ENCODE results near the gene PPEF1.
A peak's percentile ranks its signal among the peaks of the same experiment; 100 is the strongest.

PPEF1 gene

DNA sequence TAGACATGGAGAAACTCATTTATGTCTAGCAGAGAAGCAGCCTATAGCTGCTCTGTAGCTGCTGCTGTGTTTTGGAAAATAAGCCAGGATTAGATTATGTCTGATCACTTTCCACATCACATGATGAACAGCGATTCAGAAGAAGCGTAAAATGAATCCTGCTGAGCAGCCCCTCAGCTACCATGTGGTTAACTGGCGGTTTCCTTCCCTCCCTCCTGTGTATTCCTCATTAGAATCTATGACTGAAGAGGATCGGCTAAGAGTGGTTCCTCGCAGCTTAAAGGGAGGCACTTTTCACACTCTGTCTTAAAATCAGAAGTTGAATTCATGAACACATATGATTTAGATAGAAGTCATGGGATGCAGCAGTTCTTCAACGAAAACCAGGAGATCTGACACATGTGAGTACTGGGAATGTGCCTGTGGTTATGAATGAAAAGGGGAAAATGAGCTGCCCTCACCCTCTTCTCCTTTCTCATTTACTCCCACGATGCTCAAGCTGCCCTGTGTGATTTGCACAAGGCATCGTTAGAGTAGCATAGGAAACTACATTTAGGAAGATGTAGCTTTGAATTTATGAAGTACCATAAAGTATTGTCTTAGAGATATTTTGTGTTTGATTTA is at the start of gene PPEF1:
PPEF1 (plus strand) TSS at position 220 of the 624 bp plus-strand sequence; CDS start at position 356, 136 bp downstream.
- Mint-ChIP-seq H3K27ac (no peak within 1 kb of the TSS), H3K27me3 (peaks cover 6% of the 10 kb centered on the region), H3K9me3 (no peaks in the 10 kb centered on the region), H3K36me3 (ENCODE audit: low read depth) (no peaks in the 10 kb centered on the region), H3K4me1 (ENCODE audit: low read depth) (no peaks in the 10 kb centered on the region), H3K4me3 (no peak within 1 kb of the TSS)
- intact Hi-C loops (cut with micrococcal nuclease): no loop called here

GRCh38 chrX:18661273-18661672 is 46.2 kb upstream of the PPEF1 start:
- Mint-ChIP-seq H3K9me3 (no peaks in the 10 kb centered on the region), H3K4me1 (ENCODE audit: low read depth) (peaks cover 3% of the 10 kb centered on the region), H3K27me3 (no peaks in the 10 kb centered on the region), H3K27ac (no peak overlapping the region), H3K36me3 (ENCODE audit: low read depth) (no peaks in the 10 kb centered on the region), H3K4me3 (no peak overlapping the region)
- intact Hi-C loops (cut with micrococcal nuclease): no loop called here

DNA sequence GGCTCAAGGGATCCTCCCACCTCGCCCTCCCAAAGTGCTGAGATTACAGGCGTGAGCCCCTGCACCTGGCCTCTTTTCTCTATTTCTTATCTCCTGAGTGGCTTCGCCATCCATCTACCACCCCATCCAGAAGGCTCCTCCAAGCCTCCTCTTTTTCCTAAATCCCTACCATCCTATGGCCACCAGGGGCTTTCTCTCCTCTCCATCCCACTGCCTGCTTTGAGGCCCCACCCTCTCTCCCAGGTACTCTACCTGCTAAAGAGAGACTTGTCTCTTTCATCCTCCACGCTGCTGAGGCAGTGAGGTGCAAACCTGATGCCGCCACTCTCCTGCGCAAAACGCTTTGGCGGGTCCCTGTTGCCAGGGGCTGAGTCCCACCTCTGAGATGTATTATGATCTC is 42.5 kb upstream of the PPEF1 start:
- Mint-ChIP-seq H3K36me3 (ENCODE audit: low read depth) (no peaks in the 10 kb centered on the region), H3K4me1 (ENCODE audit: low read depth) (peaks cover 25% of the 10 kb centered on the region), H3K4me3 (no peak overlapping the region), H3K27me3 (no peaks in the 10 kb centered on the region), H3K27ac (no peak overlapping the region), H3K9me3 (no peaks in the 10 kb centered on the region)
- intact Hi-C loops (cut with micrococcal nuclease): no loop called here

- intact Hi-C loops (cut with micrococcal nuclease): no loop called here
- H3K9me3 Mint-ChIP-seq: no peaks in the 10 kb centered on the region
- peak overlapping the region; percentile 7 for H3K4me3 Mint-ChIP-seq
- H3K36me3 Mint-ChIP-seq (ENCODE audit: low read depth): no peaks in the 10 kb centered on the region
- no peaks in the 10 kb centered on the region for H3K27me3 Mint-ChIP-seq
- peaks cover 25% of the 10 kb centered on the region for H3K4me1 Mint-ChIP-seq (ENCODE audit: low read depth)
- peak overlapping the region; percentile 61 for H3K27ac Mint-ChIP-seq
Measured at GRCh38 chrX:18666614-18667013, 40.8 kb upstream of the PPEF1 start.

- Mint-ChIP-seq H3K27ac (peak overlapping the region; percentile 61), H3K4me1 (ENCODE audit: low read depth) (peaks cover 25% of the 10 kb centered on the region), H3K9me3 (no peaks in the 10 kb centered on the region), H3K36me3 (ENCODE audit: low read depth) (no peaks in the 10 kb centered on the region), H3K27me3 (no peaks in the 10 kb centered on the region), H3K4me3 (no peak overlapping the region)
- intact Hi-C loops (cut with micrococcal nuclease): no loop called here
Measured at GRCh38 chrX:18668071-18668835, 39.2 kb upstream of the PPEF1 start.

DNA sequence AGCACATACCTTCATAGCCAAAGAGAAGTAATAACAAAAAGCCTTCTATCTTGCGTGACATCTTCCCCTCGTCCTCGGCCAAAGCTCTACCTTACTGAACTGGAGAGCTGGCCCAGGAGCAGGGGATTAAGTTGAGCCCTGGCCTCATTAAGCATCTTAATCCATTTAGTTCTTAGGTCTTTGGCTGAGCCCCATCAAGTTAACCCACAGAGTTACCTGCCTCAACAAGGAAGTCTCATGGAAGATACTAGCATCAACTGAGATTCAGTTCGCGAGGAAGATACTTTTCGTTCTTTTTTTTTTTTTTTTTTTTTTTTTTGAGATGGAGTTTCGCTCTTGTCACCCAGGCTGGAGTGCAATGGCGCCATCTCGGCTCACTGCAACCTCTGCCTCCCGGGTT is 35.4 kb upstream of the PPEF1 start, which contains the start of gene RS1:
RS1 (minus strand) TSS at position 101 of the 400 bp plus-strand sequence; CDS start at position 61, 40 bp downstream.
- H3K27ac Mint-ChIP-seq: no peak within 1 kb of the TSS
- peaks cover 20% of the 10 kb centered on the region for H3K4me1 Mint-ChIP-seq (ENCODE audit: low read depth)
- no peak within 1 kb of the TSS for H3K4me3 Mint-ChIP-seq
- H3K9me3 Mint-ChIP-seq: no peaks in the 10 kb centered on the region
- no peaks in the 10 kb centered on the region for H3K27me3 Mint-ChIP-seq
- intact Hi-C loops (cut with micrococcal nuclease): no loop called here
- no peaks in the 10 kb centered on the region for H3K36me3 Mint-ChIP-seq (ENCODE audit: low read depth)

- Mint-ChIP-seq H3K9me3 (no peaks in the 10 kb centered on the region), H3K36me3 (ENCODE audit: low read depth) (no peaks in the 10 kb centered on the region), H3K4me1 (ENCODE audit: low read depth) (peaks cover 25% of the 10 kb centered on the region), H3K27ac (peak overlapping the region; percentile 81), H3K27me3 (peaks cover 3% of the 10 kb centered on the region), H3K4me3 (peak overlapping the region; percentile 74)
- intact Hi-C loops (cut with micrococcal nuclease): no loop called here
Measured at GRCh38 chrX:18674417-18674787, 33.0 kb upstream of the PPEF1 start.

DNA sequence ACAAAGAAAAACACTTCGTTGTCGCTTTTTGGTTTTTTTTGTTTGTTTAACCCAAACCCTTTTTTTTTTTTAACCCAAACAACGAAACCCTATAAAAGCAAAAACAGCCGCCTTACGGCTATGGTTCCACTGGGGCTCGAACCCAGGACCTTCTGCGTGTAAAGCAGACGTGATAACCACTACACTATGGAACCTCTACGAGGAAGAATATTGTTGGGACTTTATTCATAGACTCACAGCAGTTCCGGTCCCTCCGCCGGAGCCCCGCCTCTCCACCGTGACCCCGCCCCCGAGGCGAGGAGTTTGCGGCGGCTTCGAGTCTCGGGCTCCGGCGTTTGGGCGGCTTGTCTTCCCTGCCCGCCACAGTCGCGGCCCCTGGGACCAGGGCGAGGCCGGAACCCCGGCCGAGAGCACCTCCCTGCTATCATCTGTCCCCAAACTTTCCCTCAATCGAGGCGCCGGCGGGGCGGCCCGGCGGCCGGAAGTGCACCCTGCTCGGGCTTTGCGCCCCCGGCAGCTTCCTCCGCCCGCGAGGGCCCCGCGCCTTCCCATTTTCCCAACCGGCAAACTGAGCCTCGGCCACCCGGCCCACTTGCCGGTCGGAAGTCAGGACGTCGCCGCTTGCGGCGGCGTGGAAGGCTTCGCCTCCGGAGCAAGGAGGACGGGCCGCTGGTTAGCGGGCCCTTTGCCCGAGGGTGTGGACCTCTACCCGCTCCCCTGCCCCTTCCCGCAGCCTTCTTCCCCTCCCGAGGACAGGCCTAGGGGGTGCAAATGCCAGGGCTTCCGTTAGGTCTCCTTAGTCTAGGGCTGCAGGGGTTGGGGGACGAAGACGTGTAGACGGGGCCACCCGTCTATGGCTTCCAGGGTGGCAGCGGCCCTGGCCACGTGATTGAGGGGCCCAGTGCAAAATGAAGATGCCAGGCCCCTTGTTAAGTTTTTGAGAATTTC is 32.4 kb upstream of the PPEF1 start:
- Mint-ChIP-seq H3K27me3 (peaks cover 3% of the 10 kb centered on the region), H3K36me3 (ENCODE audit: low read depth) (no peaks in the 10 kb centered on the region), H3K9me3 (no peaks in the 10 kb centered on the region), H3K4me1 (ENCODE audit: low read depth) (peaks cover 25% of the 10 kb centered on the region), H3K27ac (peak overlapping the region; percentile 81), H3K4me3 (peak overlapping the region; percentile 74)
- intact Hi-C loops (cut with micrococcal nuclease): no loop called here

DNA sequence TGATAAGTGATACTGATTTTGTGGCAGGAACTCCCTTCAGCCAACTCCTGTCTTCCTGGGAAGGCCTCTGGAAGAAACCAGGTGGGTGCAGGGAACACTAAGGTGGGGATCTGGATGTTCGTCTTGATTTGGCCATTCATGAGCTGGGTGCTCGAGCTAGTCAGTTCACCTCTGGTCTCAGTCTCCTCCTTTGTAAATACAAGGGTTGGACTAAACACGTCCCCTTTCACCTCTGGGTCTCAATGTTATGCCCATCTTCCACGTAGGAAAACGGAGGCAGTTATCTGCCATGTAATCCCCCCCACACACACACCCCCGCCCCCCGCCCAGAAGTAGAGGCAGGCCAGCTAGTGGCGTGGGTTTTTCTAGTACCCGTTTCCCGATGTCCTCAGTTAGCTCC is 31.4 kb upstream of the PPEF1 start:
- intact Hi-C loops (cut with micrococcal nuclease): no loop called here
- H3K4me3 Mint-ChIP-seq: peak overlapping the region; percentile 23
- no peak overlapping the region for H3K27ac Mint-ChIP-seq
- H3K9me3 Mint-ChIP-seq: no peaks in the 10 kb centered on the region
- H3K4me1 Mint-ChIP-seq (ENCODE audit: low read depth): peaks cover 25% of the 10 kb centered on the region
- H3K36me3 Mint-ChIP-seq (ENCODE audit: low read depth): no peaks in the 10 kb centered on the region
- peaks cover 3% of the 10 kb centered on the region for H3K27me3 Mint-ChIP-seq

DNA sequence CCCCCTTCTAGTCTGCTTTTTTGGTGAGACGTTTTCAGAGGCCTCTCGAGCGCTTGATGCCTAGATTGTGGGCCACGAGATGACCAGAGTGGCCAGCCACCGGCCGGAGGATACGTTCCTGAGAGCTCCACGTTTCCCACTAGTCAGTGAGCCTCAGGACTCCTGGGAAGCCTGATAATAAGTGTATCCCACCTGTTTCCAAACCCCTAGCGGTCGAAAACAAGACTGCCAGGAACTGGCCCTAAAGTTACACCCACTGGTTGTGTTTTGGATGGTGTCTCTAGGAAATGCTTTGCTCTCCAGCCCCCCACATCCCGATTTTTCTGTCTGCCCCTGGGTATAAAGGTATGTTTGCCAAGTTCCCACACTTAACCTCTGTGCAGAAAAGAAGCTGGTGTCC is 31.0 kb upstream of the PPEF1 start:
- peaks cover 3% of the 10 kb centered on the region for H3K27me3 Mint-ChIP-seq
- H3K4me3 Mint-ChIP-seq: no peak overlapping the region
- H3K36me3 Mint-ChIP-seq (ENCODE audit: low read depth): no peaks in the 10 kb centered on the region
- H3K4me1 Mint-ChIP-seq (ENCODE audit: low read depth): peaks cover 25% of the 10 kb centered on the region
- intact Hi-C loops (cut with micrococcal nuclease): no loop called here
- H3K27ac Mint-ChIP-seq: no peak overlapping the region
- H3K9me3 Mint-ChIP-seq: no peaks in the 10 kb centered on the region

- H3K4me3 Mint-ChIP-seq: no peak overlapping the region
- intact Hi-C loops (cut with micrococcal nuclease): no loop called here
- H3K4me1 Mint-ChIP-seq (ENCODE audit: low read depth): peaks cover 25% of the 10 kb centered on the region
- H3K27me3 Mint-ChIP-seq: peaks cover 3% of the 10 kb centered on the region
- no peaks in the 10 kb centered on the region for H3K36me3 Mint-ChIP-seq (ENCODE audit: low read depth)
- H3K9me3 Mint-ChIP-seq: no peaks in the 10 kb centered on the region
- peak overlapping the region; percentile 34 for H3K27ac Mint-ChIP-seq
Measured at GRCh38 chrX:18677161-18677869, 30.1 kb upstream of the PPEF1 start.

DNA sequence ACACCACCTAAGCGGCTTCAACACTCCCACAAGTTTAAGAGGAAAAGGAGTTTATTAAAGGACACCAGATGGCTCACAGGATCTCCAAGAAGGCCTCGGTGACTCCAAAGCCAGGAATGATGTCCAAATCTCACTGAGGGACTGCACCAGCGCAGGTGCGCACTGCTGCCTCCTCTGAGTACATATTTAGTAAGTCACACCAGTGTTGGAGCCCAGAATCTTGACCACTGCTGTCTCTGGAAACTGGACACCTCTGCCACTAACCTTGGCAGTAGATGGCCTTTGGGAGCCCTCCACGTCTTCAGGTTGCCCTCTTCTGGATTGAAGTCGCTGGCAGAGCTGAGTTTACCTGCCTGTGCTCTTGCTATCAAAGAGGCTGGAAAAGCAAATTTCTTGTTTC is 25.4 kb upstream of the PPEF1 start:
- Mint-ChIP-seq H3K4me1 (ENCODE audit: low read depth) (peaks cover 30% of the 10 kb centered on the region), H3K27me3 (peaks cover 3% of the 10 kb centered on the region), H3K36me3 (ENCODE audit: low read depth) (no peaks in the 10 kb centered on the region), H3K27ac (no peak overlapping the region), H3K4me3 (no peak overlapping the region), H3K9me3 (no peaks in the 10 kb centered on the region)
- intact Hi-C loops (cut with micrococcal nuclease): no loop called here

GRCh38 chrX:18682979-18683387 is 24.5 kb upstream of the PPEF1 start:
- no peaks in the 10 kb centered on the region for H3K36me3 Mint-ChIP-seq (ENCODE audit: low read depth)
- H3K27me3 Mint-ChIP-seq: peaks cover 3% of the 10 kb centered on the region
- no peaks in the 10 kb centered on the region for H3K9me3 Mint-ChIP-seq
- no peak overlapping the region for H3K27ac Mint-ChIP-seq
- no peak overlapping the region for H3K4me3 Mint-ChIP-seq
- peaks cover 25% of the 10 kb centered on the region for H3K4me1 Mint-ChIP-seq (ENCODE audit: low read depth)
- intact Hi-C loops (cut with micrococcal nuclease): no loop called here
